ENCODE data around the gene C18orf63.

The C18orf63 gene

DNA sequence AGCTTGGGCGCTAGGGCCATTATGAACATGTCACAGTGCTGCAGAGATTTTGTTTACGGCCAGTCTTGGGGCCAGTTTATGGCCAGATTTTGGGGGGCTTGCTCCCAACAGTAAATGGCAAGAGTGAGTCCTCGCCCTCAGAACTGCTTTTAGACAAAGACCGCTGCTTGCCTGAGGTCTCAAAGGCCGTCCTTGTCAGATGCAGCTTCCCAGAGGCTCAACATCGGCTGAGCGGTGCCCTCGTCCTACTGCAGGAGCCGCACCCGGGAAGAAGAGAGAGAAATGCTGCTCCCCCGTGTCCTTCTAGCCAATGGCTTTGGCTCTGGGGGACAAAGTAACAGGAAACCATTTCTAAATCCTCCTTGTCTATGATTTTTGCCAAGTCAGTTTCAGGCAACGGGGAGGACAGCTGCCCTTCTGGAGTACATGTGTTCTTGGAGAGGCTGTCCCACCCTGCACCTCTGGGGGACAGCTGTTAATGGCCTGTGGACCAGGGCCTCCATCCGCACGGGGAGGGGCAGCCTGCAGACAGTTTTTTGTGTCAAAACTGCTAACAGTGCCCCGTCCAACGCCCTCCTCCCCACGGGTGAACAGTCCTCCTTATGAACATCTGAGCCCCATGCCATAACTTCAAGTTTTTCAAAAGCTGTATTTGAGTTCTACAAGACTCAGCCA, 66.1 kb downstream of the C18orf63 start:
- DNase-seq, result no peak

DNA sequence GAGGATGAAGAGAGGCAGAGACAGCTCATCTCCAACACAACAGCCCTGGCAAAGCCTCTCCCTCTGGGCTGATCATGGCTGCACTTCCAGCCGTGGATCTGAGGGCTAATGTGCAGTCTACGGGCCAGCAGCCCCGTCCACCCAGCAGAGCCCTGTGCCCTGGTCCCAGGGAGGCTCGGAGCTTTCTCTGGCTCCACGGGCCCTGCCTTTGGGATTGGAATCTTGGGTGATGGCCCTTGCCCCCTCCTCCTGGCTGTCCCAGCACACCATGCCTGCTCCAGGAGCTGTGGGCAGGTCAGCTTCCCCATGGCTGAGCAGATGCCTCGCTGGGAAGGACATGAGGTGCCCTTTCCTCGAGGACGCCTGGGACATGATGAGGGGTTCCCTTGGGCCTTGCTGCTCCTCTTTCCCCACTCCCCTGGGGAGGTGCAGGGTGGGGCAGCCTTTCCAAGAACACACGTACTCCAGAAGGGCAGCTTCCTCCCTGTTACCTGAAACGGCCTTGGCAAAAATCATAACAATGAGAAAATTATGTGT, 66.9 kb downstream of the C18orf63 start:
- no peak for DNase-seq

DNA sequence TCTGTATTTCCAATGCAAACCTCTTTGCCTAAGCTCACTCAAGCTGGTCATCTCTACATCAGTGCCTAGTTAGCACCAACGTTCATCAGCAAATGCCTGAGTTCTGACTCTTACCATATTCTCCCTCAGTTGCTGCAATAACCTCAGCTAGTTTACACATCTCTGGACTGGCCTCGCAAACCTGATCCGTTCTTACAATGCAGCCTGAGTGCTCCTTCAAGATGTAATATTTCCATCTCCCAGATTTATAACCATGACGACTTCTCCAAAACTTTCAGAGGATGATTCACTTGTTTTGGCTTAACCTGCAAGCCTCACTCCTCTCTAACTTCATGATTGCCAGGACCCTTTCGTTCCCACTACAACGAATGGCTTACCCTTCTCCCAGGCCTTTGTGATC, 71.7 kb downstream of the C18orf63 start:
- DNase-seq, result no peak

DNA sequence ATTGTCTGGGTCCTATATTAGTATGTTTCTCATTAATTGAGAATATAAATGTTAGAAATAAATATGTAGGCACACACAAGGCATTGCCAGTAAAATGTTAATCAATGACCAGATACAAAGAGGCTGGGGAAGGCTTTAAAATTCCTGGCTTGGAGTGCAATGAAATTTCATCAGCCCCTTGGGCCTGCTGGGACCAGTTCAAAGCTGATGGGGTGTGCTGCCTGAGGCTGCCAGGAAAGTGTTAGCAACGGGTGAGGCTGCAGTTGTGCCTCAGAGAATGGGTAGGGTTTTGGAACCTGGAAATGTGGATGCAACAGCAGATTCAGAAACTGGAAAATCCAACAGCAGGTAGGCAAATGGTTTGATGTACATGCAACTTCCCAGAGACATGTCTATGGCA, 72.6 kb downstream of the C18orf63 start:
- DNase-seq, result peak; percentile 73

DNA sequence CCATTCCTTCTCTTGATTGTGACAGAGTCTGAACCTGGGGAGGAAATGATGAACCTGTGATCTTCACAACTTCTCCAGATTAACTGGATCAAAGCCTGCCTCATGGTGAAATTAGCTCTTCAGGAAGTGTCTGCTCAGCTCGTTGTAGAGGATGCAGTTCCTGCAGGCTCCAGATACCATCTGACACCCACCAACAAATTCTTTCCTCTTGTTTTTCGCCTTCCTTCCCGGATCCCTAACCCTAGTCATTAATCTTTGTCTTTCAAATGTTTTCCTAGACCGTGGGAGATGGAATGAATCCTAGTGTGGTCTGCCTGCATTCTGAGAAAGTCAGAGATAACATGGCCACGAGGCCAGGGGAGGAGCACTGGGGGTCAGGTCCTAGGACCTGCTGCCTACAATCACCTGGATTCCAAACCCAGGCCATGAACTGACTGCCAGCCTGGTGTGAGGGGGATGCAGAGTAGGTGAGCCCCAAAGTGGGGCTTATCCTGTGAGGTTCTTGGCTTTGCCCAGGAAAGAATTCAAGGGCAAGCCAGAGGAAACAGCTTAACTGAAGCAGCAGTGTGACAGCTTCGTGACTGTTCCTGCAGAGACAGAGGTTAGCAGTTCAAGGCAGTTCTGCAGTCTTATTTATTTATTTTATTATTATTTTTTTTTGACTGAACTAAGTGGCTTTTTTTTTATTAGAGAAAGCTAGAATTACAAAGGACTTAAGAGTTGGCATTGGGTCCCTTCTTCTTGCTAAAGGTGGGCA, 73.7 kb downstream of the C18orf63 start:
- DNase-seq, result no peak

DNA sequence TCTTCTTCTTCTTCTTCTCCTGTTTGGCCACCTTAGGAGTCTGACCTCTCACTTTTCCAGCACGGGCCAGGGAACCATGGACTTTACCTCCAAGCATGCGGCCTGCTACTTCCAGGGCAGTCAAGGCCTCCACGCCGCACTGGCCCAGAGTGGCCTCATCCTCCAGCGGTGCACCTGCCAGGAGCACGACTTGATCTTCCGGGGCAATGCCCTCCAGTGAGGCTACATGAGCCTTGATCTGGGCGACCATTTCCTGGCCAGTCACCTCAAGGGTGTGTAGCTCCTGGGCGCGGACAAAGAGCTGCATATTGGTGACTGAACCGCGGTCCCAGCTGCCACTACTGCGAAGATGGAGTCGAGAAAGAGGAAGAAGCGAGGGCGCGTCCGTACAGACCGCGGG, 74.4 kb downstream of the C18orf63 start:
- no peak for DNase-seq

DNA sequence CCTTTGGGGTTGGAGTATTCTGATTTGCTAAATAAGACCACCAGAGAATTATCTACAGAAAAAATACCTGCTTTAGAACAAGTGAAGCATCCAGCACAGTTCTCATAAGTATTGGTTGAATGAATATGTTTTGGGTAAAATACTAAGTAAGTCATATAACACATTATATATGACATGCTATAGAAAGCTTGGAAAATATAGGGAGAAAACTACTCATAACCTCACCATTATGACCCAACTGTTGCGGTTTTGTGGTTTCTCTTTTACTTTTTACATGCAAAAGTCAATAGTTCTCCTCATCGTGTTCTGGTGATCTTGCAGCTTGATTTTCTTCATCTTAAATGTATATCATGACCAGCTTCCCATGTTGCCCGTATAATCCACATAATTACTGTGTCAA, 75.3 kb downstream of the C18orf63 start:
- no peak for DNase-seq

DNA sequence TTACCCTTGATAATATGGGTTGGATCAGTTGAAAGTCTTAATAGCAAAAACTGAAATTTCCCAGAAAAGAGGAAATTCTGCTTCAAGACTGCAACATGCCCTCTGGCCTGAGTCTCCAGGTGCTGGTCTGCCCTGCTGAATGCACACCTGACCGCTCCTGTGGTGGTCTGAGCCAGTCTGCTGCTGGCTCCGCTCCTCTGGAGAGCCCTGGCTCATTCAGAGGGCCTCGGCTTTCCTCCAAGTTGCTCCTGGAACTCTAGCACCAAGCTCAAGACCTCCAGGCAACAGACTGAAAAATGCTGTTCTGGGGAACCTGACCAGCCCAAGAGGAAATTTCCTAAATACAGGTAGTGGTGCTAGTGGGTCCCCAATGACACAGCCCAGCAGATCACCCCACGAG, 76.7 kb downstream of the C18orf63 start:
- DNase-seq, result no peak

DNA sequence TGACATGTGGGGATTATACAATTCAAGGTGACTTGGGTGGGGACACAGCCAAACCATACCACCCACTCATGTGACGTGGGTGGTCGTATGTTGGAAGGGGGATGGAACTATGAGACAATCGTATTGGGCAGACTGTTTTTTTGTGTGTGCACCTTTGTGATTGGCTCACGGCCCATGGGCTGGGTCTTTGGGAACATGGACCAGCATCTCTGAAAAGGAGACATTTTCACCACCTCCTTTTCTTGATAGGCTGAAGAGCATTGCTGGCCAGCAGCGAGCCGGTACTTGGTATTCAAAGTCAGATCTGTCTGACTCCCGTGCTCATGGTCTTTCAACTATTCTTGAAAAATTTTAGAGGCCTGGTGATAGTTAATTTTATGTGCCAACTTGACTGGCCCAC, 79.4 kb downstream of the C18orf63 start:
- no peak for DNase-seq

DNA sequence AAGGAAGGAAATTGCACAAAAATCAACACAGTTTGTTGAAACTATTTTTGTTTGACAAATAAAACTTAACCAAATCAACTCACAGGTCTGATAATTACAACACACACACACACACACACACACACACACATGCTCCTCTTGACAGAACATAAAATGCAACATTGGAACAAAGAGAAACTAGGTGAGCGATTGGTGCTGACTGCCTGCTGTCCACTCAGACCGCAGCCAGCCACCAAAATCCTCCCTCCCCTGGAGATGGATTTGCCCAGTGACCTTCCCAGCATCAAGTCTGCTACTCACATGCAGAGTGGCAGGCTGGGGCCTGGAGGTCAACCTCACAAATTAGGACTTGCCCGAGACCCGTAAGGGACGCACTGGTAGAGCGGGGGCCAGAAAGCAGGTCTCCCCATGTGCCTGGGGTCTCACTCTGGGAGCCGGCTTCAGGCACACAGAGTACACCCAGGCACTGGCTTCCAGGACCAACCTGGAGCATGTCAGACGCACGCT, 80.1 kb downstream of the C18orf63 start:
- DNase-seq, result no peak

DNA sequence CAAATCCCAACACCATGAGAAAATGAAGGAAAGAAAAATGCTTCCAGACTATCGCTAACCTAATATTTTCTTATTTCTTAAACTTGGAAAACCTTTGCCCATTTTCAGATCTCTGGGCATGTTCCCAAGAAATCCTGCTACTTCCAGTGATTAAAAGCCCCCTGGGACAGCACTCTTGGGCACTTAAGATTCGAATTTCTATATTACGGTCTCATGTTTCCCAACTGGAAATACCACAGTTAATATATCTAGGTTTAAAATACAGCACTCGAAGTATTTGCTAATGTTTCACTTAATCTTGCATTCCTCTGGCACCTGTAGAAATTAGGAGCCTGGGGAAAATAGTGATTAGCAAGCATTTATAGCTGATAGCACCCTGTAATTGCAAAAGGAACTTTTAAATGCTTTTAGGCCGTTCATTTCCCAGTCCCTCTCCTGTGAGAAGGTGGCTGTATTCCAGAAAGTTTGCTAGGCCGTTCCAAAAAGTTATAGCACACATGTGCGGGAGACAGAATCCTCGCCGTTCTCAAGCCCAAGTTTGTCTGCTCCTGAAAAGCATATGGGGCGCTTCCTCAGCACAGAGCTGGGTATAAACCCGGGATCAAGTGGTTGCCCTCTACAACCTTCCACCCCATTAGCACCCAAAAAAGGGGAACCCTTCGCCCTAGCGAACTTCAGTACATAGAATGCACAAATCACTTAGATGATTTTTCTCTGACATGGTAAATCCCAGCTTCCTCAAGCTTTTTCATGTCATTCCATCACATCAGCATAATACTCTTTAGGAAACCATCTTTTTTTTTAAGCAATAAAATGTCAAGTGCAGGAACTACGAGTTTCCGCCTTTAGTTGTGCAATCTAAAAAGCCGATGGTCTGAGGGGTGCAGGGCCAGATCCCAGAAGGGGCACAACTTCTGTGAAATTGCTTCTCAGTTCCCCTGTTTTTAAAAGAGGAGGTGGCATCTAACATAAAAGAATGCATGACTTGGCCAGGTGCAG, 80.8 kb downstream of the C18orf63 start:
- DNase-seq, result no peak

DNA sequence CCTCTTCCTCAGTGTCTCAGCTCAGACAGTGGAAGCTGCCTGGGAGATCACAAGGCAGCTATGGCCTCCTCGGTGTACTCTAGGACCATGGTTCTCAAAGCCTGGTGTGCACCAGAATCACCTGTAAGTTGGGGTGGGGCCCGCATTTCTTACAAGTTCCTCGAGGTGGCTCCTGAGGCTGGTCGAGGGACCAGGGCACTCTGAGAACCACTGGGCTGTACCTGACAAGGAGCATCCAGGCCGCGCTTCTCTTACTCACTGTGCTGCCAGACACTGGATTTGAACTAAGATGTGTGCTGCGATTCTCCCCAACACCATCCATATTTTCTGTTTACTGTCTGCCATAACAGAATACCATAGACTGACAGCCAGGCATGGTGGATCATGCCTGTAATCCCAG, 81.9 kb downstream of the C18orf63 start:
- DNase-seq, result peak; percentile 9

DNA sequence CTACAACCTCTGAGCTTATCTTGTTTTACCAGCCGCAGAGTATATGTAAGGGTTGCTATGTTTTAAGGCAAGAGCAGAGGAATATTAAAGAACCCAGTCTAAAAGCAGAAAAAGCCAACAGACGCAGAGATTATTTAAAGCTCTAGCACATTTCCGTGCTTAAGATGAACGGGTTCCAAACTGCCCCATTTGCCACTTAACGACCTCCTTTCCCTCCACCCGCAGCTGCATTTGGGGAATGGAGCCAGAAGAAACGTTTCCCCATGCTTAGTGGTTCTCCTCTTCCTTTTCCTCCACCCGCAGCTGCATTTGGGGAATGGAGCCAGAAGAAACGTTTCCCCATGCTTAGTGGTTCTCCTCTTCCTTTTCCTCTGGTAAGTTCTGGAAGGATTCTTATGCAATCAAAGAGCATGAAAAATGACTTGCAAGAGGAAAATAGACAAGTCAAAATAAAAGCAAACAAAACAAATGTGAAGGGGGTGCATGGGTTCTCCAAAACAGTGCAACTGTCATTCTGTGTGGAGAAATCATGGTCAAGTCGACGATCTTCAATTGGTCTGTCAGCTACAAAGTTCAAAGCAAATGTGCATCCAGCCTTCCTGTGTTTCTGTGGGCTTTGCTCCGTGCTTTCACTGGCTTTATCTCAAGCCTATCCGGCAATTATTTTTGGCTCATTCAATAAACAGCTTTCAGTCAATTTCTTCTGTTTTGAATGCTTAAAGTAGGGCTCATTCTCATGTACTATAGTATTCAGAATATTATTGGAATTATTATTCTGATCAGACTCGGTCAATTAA, 83.7 kb downstream of the C18orf63 start:
- no peak for DNase-seq

DNA sequence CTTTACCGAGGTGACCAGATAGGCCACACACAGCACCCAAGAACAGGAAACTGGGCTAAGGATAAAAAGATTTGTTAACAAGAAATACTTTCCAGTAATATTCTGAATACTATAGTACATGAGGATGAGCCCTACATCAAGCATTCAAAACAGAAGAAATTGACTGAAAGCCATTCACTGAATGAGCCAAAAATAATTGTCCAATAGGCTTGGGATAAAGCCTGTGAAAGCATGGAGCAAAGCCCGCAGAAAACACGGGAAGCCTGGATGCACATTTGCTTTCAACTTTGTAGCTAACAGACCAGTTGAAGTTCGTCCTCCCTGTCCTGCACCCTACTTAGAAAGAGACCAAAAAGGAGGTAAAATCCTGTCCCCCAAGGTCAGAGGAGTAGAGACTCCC, 85.2 kb downstream of the C18orf63 start:
- no peak for DNase-seq

DNA sequence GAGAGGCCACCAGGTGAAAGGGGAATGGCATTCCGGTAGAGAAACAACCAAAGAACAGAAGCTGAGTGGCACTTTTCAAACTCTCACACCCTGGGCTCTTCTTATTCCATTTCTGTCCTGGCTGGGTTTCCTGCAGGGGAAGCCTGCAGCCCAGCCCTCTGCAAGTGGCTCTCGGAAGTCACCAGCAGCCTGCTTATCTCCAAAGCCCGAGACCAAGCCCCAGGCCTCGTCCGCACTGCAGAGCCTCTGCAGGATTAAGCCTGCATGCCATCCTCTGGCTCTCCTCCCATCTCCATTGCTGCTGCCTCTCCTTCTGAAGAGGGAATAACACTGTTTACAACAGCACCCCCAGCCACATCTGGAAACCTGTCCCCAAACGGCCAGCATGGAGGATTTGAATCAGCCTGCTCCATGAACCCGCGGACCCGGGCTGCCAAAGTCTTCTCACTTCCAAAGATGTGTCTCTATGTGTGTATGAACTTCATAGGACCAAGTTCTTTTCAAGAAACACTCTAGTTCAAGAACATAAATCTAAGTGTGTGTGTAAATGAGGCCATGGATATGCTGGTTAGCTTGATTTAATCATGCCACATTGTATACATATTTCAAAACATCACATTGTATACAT, 87.3 kb downstream of the C18orf63 start:
- DNase-seq, result no peak

DNA sequence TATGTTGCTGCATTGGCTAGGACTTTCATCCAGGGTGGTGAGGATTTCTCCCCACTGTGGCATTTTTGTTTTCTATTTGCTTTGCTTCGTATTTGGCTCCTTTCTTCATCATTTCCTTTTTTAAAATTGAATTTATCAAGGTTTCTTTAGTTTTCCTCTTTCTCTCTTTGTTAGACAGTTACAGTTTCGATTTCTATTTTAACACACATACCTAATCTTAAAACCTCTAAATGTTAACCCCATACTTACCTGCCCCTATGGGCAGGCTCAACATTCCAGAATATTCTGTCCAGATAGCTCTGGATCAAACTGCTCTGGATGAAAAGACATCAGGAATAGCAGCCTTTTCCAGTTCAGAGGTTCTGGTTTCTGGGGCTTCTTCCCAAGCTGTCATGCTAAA, 92.2 kb downstream of the C18orf63 start:
- DNase-seq, result no peak
